HEK293 (cell line): Measurements from ENCODE around the gene FAM227B.
A peak's percentile ranks its signal among the peaks of the same experiment; 100 is the strongest.

Source experiments
- GFI1B ChIP-seq: fragments of 450-650 bp; formaldehyde crosslinking; IDR thresholded peaks from 2 replicates; pipeline ENCODE4 v1.5.1; 2016; ENCODE audit warnings: missing biosample characterization, missing genetic modification characterization
- HIC1 ChIP-seq: fragments of 450-650 bp; formaldehyde crosslinking; IDR thresholded peaks from 2 replicates; pipeline ENCODE4 v1.5.1; 2016; ENCODE audit warnings: missing biosample characterization, missing genetic modification characterization
- MYNN ChIP-seq: fragments of 450-650 bp; formaldehyde crosslinking; IDR thresholded peaks from 2 replicates; pipeline ENCODE4 v1.5.1; 2016; ENCODE audit warnings: missing biosample characterization, missing genetic modification characterization, borderline replicate concordance
- MZF1 ChIP-seq: fragments of 450-650 bp; formaldehyde crosslinking; IDR thresholded peaks from 2 replicates; pipeline ENCODE4 v1.5.1; 2017; ENCODE audit warnings: missing biosample characterization, missing genetic modification characterization, borderline replicate concordance
- PRDM4 ChIP-seq: fragments of 450-650 bp; formaldehyde crosslinking; IDR thresholded peaks from 2 replicates; pipeline ENCODE4 v1.5.1; 2017; ENCODE audit warnings: missing biosample characterization, missing genetic modification characterization
- ZBTB1 ChIP-seq: fragments of 450-650 bp; formaldehyde crosslinking; IDR thresholded peaks from 2 replicates; pipeline ENCODE4 v1.5.1; 2016; ENCODE audit warnings: missing biosample characterization, missing genetic modification characterization
- ZFHX2 ChIP-seq: fragments of 450-650 bp; formaldehyde crosslinking; conservative IDR thresholded peaks from 2 replicates; pipeline ENCODE4 v1.5.1; 2016; ENCODE audit warnings: missing biosample characterization, missing genetic modification characterization
- ZFP37 ChIP-seq: fragments of 450-650 bp; formaldehyde crosslinking; IDR thresholded peaks from 2 replicates; pipeline ENCODE4 v1.5.1; 2016; ENCODE audit warnings: missing biosample characterization, missing genetic modification characterization
- ZFP69B ChIP-seq: fragments of 450-650 bp; formaldehyde crosslinking; IDR thresholded peaks from 2 replicates; pipeline ENCODE4 v1.5.1; 2016; ENCODE audit warnings: missing biosample characterization, missing genetic modification characterization
- ZNF169 ChIP-seq: fragments of 450-650 bp; formaldehyde crosslinking; IDR thresholded peaks from 2 replicates; pipeline ENCODE4 v1.5.1; 2016; ENCODE audit warnings: missing biosample characterization, missing genetic modification characterization
- ZNF211 ChIP-seq: fragments of 450-650 bp; formaldehyde crosslinking; IDR thresholded peaks from 2 replicates; pipeline ENCODE4 v1.5.1; 2016; ENCODE audit warnings: low read depth, missing biosample characterization, missing genetic modification characterization
- ZNF214 ChIP-seq: fragments of 450-650 bp; formaldehyde crosslinking; IDR thresholded peaks from 2 replicates; pipeline ENCODE4 v1.5.1; 2017; ENCODE audit warnings: missing biosample characterization, mild to moderate bottlenecking, missing genetic modification characterization, borderline replicate concordance
- ZNF24 ChIP-seq: fragments of 450-650 bp; formaldehyde crosslinking; IDR thresholded peaks from 2 replicates; pipeline ENCODE4 v1.5.1; 2016; ENCODE audit warnings: missing biosample characterization, missing genetic modification characterization
- ZNF248 ChIP-seq: fragments of 450-650 bp; formaldehyde crosslinking; IDR thresholded peaks from 2 replicates; pipeline ENCODE4 v1.5.1; 2017; ENCODE audit warnings: missing biosample characterization, missing genetic modification characterization
- ZNF404 ChIP-seq: fragments of 450-650 bp; formaldehyde crosslinking; IDR thresholded peaks from 2 replicates; pipeline ENCODE4 v1.5.1; 2017; ENCODE audit warnings: missing biosample characterization, missing genetic modification characterization
- ZNF416 ChIP-seq: fragments of 450-650 bp; formaldehyde crosslinking; IDR thresholded peaks from 2 replicates; pipeline ENCODE4 v1.5.1; 2016; ENCODE audit warnings: missing biosample characterization, missing genetic modification characterization
- ZNF426 ChIP-seq: fragments of 450-650 bp; formaldehyde crosslinking; IDR thresholded peaks from 2 replicates; pipeline ENCODE4 v1.5.1; 2017; ENCODE audit warnings: missing biosample characterization, missing genetic modification characterization, mild to moderate bottlenecking, inconsistent platforms, moderate library complexity
- ZNF48 ChIP-seq: fragments of 450-650 bp; formaldehyde crosslinking; IDR thresholded peaks from 2 replicates; pipeline ENCODE4 v1.5.1; 2016; ENCODE audit warnings: missing biosample characterization, missing genetic modification characterization
- ZNF544 ChIP-seq: fragments of 450-650 bp; formaldehyde crosslinking; IDR thresholded peaks from 2 replicates; pipeline ENCODE4 v1.5.0; 2017; ENCODE audit warnings: missing biosample characterization, missing genetic modification characterization
- ZNF558 ChIP-seq: fragments of 450-650 bp; formaldehyde crosslinking; IDR thresholded peaks from 2 replicates; pipeline ENCODE4 v1.5.1; 2016; ENCODE audit warnings: missing biosample characterization, missing genetic modification characterization
- ZNF785 ChIP-seq: fragments of 450-650 bp; formaldehyde crosslinking; IDR thresholded peaks from 2 replicates; pipeline ENCODE4 v1.5.1; 2016; ENCODE audit warnings: missing biosample characterization, missing genetic modification characterization
- TF ChIP-seq, protein P1 (sequence below): fragments of 450-650 bp; formaldehyde crosslinking; IDR thresholded peaks from 2 replicates; pipeline ENCODE4 v1.5.1; 2016; ENCODE audit warnings: missing biosample characterization, missing genetic modification characterization
- TF ChIP-seq, protein P2 (sequence below): fragments of 450-650 bp; IDR thresholded peaks from 2 replicates; pipeline ENCODE4 v1.5.1; 2018; ENCODE audit warnings: missing biosample characterization, mild to moderate bottlenecking, missing genetic modification characterization
- TF ChIP-seq, protein P3 (sequence below): fragments of 450-650 bp; formaldehyde crosslinking; IDR thresholded peaks from 2 replicates; pipeline ENCODE4 v1.5.1; 2017; ENCODE audit warnings: missing biosample characterization, missing genetic modification characterization
- TF ChIP-seq, protein P4 (sequence below): fragments of 450-650 bp; formaldehyde crosslinking; IDR thresholded peaks from 2 replicates; pipeline ENCODE4 v1.5.1; 2016; ENCODE audit warnings: missing biosample characterization, missing genetic modification characterization

The FAM227B gene

GRCh38 chr15:49293941-49294340 lies 326.7 kb downstream of the FAM227B start (continued):
- no peak for TF ChIP-seq HIC1
- TF ChIP-seq ZNF426 (tag by site-specific recombination), result peak; percentile 91
- no peak for TF ChIP-seq ZNF404 (tag by site-specific recombination)
- TF ChIP-seq ZNF24 (tag by site-specific recombination), result no peak
- TF ChIP-seq, protein P1, sequence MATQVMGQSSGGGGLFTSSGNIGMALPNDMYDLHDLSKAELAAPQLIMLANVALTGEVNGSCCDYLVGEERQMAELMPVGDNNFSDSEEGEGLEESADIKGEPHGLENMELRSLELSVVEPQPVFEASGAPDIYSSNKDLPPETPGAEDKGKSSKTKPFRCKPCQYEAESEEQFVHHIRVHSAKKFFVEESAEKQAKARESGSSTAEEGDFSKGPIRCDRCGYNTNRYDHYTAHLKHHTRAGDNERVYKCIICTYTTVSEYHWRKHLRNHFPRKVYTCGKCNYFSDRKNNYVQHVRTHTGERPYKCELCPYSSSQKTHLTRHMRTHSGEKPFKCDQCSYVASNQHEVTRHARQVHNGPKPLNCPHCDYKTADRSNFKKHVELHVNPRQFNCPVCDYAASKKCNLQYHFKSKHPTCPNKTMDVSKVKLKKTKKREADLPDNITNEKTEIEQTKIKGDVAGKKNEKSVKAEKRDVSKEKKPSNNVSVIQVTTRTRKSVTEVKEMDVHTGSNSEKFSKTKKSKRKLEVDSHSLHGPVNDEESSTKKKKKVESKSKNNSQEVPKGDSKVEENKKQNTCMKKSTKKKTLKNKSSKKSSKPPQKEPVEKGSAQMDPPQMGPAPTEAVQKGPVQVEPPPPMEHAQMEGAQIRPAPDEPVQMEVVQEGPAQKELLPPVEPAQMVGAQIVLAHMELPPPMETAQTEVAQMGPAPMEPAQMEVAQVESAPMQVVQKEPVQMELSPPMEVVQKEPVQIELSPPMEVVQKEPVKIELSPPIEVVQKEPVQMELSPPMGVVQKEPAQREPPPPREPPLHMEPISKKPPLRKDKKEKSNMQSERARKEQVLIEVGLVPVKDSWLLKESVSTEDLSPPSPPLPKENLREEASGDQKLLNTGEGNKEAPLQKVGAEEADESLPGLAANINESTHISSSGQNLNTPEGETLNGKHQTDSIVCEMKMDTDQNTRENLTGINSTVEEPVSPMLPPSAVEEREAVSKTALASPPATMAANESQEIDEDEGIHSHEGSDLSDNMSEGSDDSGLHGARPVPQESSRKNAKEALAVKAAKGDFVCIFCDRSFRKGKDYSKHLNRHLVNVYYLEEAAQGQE, result peak; percentile 52; the same call in 1 of the 2 replicates
- no peak for TF ChIP-seq MYNN (tag by site-specific recombination)
- no peak for TF ChIP-seq ZNF48
- TF ChIP-seq PRDM4, result no peak
- TF ChIP-seq ZBTB1, result no peak
- TF ChIP-seq ZFHX2 (tag by site-specific recombination), result no peak
- TF ChIP-seq, protein P2, sequence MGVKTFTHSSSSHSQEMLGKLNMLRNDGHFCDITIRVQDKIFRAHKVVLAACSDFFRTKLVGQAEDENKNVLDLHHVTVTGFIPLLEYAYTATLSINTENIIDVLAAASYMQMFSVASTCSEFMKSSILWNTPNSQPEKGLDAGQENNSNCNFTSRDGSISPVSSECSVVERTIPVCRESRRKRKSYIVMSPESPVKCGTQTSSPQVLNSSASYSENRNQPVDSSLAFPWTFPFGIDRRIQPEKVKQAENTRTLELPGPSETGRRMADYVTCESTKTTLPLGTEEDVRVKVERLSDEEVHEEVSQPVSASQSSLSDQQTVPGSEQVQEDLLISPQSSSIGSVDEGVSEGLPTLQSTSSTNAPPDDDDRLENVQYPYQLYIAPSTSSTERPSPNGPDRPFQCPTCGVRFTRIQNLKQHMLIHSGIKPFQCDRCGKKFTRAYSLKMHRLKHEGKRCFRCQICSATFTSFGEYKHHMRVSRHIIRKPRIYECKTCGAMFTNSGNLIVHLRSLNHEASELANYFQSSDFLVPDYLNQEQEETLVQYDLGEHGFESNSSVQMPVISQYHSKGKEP (tag by site-specific recombination), result no peak
- no peak for TF ChIP-seq ZNF558 (tag by site-specific recombination)
- TF ChIP-seq MZF1 (tag by site-specific recombination), result no peak; the same call in 1 of the 2 replicates
- TF ChIP-seq ZNF214 (tag by site-specific recombination), result no peak; the same call in 1 of the 2 replicates
- TF ChIP-seq, protein P3, sequence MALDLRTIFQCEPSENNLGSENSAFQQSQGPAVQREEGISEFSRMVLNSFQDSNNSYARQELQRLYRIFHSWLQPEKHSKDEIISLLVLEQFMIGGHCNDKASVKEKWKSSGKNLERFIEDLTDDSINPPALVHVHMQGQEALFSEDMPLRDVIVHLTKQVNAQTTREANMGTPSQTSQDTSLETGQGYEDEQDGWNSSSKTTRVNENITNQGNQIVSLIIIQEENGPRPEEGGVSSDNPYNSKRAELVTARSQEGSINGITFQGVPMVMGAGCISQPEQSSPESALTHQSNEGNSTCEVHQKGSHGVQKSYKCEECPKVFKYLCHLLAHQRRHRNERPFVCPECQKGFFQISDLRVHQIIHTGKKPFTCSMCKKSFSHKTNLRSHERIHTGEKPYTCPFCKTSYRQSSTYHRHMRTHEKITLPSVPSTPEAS (tag by site-specific recombination), result no peak
- no peak for TF ChIP-seq ZNF544 (tag by site-specific recombination)
- TF ChIP-seq, protein P4, sequence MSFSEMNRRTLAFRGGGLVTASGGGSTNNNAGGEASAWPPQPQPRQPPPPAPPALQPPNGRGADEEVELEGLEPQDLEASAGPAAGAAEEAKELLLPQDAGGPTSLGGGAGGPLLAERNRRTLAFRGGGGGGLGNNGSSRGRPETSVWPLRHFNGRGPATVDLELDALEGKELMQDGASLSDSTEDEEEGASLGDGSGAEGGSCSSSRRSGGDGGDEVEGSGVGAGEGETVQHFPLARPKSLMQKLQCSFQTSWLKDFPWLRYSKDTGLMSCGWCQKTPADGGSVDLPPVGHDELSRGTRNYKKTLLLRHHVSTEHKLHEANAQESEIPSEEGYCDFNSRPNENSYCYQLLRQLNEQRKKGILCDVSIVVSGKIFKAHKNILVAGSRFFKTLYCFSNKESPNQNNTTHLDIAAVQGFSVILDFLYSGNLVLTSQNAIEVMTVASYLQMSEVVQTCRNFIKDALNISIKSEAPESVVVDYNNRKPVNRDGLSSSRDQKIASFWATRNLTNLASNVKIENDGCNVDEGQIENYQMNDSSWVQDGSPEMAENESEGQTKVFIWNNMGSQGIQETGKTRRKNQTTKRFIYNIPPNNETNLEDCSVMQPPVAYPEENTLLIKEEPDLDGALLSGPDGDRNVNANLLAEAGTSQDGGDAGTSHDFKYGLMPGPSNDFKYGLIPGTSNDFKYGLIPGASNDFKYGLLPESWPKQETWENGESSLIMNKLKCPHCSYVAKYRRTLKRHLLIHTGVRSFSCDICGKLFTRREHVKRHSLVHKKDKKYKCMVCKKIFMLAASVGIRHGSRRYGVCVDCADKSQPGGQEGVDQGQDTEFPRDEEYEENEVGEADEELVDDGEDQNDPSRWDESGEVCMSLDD, result no peak
- TF ChIP-seq GFI1B (tag by site-specific recombination), result no peak
- no peak for TF ChIP-seq ZNF211
- TF ChIP-seq ZFP37 (tag by site-specific recombination), result peak; percentile 72; the same call in 1 of the 2 replicates
- TF ChIP-seq ZNF248 (tag by site-specific recombination), result no peak
- no peak for TF ChIP-seq ZNF785 (tag by site-specific recombination)
- TF ChIP-seq ZNF169, result no peak
- TF ChIP-seq ZNF416 (tag by site-specific recombination), result no peak
- TF ChIP-seq ZFP69B, result no peak
